ENCODE data around the gene HERPUD2. TPM values are rescaled to one million over a fixed set of nuclear protein-coding genes. Genes with fewer than 3 reads are reported as not detected.

Gene HERPUD2
- total RNA-seq, 1 donor from 2014 or later = 28.0 TPM

Other genes starting within 250 kb of the HERPUD2 start
- 210 and 223 TPM in 2 replicates for gene SEPTIN7, start 105.9 kb upstream of the HERPUD2 start, total RNA-seq